Measurements from ENCODE around the gene UBTD2.

- TF ChIP-seq, protein P1, sequence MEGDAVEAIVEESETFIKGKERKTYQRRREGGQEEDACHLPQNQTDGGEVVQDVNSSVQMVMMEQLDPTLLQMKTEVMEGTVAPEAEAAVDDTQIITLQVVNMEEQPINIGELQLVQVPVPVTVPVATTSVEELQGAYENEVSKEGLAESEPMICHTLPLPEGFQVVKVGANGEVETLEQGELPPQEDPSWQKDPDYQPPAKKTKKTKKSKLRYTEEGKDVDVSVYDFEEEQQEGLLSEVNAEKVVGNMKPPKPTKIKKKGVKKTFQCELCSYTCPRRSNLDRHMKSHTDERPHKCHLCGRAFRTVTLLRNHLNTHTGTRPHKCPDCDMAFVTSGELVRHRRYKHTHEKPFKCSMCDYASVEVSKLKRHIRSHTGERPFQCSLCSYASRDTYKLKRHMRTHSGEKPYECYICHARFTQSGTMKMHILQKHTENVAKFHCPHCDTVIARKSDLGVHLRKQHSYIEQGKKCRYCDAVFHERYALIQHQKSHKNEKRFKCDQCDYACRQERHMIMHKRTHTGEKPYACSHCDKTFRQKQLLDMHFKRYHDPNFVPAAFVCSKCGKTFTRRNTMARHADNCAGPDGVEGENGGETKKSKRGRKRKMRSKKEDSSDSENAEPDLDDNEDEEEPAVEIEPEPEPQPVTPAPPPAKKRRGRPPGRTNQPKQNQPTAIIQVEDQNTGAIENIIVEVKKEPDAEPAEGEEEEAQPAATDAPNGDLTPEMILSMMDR (IDR thresholded peaks at IDR 0.05) = no peak
- no peak for TF ChIP-seq EP300 (IDR thresholded peaks at IDR 0.05)
Measured at GRCh38 chr5:172187118-172188032, 96.2 kb downstream of the UBTD2 start.
